GM18519 (cell line): ENCODE data around the gene RAD51B.
"Not testable (repeated sequence)": the region's sequence is repeated elsewhere in the genome, so short reads cannot be mapped to it uniquely, and the experiment has no call there.

Experiments
- ATAC-seq: cut with Tn5 transposase; IDR thresholded peaks from one replicate; pipeline ENCODE4 v1.9.1; 2021; ENCODE audit warnings: mild to moderate bottlenecking, moderate library complexity; ENCODE audit not compliant: unreplicated experiment, low FRiP score

RAD51B gene

GRCh38 chr14:67941456-67942018 lies 122.0 kb downstream of the RAD51B start:
- no peak for ATAC-seq

GRCh38 chr14:67942080-67942710 lies 122.6 kb downstream of the RAD51B start:
- ATAC-seq: no peak

GRCh38 chr14:67943947-67944346 lies 124.4 kb downstream of the RAD51B start:
- no peak for ATAC-seq

DNA sequence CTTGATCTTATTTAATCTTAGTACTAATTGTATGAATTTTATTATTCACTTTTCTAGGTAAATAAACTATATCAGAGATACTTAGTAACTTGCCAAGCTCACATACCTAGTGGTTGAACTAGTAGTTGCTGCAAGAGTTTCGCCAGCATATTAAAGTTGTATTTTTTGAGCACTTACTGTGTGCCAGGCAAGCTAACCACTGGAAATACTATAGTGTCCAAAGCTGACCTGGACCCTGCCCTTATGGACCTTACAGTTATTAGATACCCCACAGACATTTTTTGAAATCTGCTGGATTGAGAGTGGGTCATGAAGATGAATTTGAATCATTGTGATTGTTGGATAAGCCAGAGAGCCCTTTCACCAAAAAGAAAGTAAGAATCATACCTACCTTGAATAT lies 125.0 kb downstream of the RAD51B start:
- ATAC-seq: no peak

DNA sequence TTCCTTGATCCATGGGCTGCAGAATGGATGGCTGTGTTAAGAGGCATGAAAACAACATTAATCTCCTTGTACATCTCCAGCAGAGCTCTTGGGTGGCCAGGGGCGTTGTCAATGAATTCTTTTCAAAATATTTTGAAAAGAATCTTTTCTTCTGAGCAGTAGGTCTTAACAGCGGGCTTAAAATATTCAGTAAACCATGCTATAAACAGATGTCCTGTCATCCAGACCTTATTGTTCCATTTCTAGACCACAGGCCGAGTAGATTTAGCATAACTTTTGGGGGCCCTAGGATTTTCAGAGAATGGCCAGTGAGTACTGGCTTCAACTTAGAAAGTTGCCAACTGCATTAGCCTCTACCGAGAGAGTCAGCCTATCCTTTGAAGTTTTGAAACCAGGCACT lies 130.2 kb downstream of the RAD51B start:
- no peak for ATAC-seq

DNA sequence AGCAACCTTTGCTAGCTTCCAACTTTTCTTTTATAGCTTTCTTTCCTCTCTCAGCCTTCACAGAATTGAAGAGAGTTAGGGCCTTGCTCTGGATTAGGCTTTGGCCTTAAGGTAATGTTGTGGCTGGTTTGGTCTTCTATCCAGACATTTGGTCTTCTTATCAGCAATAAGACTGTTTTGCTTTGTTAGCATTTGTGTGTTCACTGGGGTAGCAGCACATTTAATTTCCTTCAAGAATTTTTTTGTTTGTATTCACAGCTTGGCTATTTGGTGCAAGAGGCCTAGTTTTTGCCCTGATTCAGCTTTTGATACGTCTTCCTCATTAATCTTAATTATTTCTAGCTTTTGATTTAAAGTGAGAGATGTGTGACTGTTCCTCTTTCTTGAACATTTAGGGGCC lies 130.8 kb downstream of the RAD51B start:
- ATAC-seq: no peak

GRCh38 chr14:67951529-67952135 lies 132.1 kb downstream of the RAD51B start:
- ATAC-seq: no peak

DNA sequence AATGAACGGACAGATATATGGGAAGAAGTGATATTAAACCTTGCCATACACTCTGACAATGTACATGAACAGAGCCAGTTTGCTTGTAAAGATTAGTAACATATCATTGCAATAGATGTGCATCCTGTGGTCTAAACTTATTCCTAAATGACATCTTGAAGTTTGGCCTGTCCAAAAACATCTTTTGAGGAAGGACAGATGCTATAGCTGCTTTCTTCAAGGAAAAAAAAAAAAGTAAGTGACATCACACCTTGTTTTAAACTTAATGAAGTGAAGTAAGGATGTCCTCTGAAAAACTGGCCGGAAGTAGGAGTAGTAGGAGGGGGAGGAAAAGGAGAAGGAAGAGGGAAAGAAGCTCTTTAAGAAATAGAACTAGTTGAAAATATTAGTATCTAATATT lies 132.8 kb downstream of the RAD51B start:
- ATAC-seq: no peak

GRCh38 chr14:67952786-67953185 lies 133.2 kb downstream of the RAD51B start:
- ATAC-seq: no peak

DNA sequence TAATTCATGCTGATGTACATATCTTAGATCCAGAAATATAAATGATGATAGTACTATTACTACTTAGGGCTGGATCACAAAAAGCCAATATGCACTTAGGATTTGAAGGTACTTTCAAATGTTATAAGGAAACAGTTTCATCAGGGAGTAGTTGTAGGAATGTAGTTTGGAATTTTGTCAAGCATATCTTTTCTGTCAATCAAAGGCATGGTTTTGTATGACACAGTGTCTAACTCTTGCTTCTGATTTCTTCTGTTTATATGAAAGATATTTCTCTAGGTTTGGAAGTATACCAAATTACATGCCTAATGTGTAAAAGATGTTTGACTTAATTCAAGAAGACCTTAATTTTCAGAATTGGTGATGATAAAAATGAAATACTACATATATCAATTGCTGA lies 135.7 kb downstream of the RAD51B start:
- ATAC-seq: no peak

GRCh38 chr14:67957946-67958345 lies 138.4 kb downstream of the RAD51B start:
- no peak for ATAC-seq

- ATAC-seq: peak; percentile 13
Measured at GRCh38 chr14:67961676-67962075, 142.1 kb downstream of the RAD51B start.

- ATAC-seq: peak; percentile 53
Measured at GRCh38 chr14:67962215-67962644, 142.7 kb downstream of the RAD51B start.

GRCh38 chr14:67963545-67963944 lies 144.0 kb downstream of the RAD51B start:
- no peak for ATAC-seq

- no peak for ATAC-seq
Measured at GRCh38 chr14:67963960-67964812, 144.6 kb downstream of the RAD51B start.

GRCh38 chr14:67965696-67966095 lies 146.1 kb downstream of the RAD51B start:
- ATAC-seq: no peak

DNA sequence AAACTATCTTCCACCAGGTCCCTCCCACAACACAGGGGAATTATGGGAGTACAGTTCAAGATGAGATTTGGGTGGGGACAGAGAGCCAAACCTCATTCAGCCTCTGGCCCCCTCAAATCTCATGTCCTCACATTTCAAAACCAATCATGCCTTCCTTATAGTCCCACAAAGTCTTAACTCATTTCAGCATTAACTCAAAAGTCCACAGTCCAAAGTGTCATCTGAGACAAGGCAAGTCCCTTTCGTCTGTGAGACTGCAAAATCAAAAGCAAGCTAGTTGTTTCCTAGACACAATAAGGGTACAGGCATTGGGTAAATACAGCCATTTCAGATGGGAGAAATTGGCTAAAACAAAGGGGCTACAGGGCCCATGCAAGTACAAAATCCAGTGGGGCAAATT lies 147.6 kb downstream of the RAD51B start:
- ATAC-seq: no peak

DNA sequence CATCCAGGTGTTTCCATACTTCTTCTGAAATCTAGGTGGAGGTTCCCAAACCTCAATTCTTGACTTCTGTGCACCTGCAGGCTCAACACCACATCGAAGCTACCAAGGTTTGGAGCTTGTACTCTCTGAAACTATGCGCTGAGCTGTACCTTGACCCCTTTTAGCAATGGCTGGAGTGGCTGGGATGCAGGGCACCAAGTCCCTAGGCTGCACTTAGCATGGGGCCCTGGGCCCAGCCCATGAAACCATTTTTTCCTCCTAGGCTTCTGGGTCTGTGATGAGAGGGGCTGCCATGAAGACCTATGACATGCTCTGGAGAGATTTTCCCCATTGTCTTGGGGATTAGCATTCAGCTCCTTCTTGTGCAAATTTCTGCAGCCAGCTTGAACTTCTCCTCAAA lies 148.4 kb downstream of the RAD51B start:
- not testable (repeated sequence) for ATAC-seq

DNA sequence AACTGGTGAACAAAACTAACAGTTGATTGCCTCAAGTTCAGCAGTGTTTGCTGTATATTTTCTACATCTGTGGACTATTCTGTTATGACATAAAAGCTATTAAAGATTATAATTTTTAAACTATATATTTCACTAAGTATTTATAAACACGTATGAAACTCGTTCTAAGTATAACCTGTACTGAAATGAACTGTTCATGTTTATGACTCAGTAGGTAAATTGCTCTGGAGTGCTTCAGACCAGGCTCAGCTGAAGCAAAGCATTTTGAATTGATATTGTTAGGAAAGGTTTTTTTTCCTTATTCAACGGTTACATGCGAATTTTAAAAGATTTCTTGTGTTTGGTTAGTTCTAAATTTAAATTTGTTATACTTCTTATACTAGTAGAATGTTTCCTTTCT lies 151.3 kb downstream of the RAD51B start:
- ATAC-seq: no peak

GRCh38 chr14:67971627-67972625 lies 152.3 kb downstream of the RAD51B start:
- no peak for ATAC-seq
